ENCODE results near the gene EFNA5.

- TF ChIP-seq POLR2A (IDR thresholded peaks at IDR 0.05; ENCODE audit: low read depth) (no peak), EP300 (IDR thresholded peaks at IDR 0.05) (no peak)
These were observed 78.2 kb downstream of the EFNA5 start for GRCh38 chr5:107592515-107592914.
